ENCODE data around the gene CLEC16A.
A peak's percentile ranks its signal among the peaks of the same experiment; 100 is the strongest.

Gene CLEC16A, protein sequence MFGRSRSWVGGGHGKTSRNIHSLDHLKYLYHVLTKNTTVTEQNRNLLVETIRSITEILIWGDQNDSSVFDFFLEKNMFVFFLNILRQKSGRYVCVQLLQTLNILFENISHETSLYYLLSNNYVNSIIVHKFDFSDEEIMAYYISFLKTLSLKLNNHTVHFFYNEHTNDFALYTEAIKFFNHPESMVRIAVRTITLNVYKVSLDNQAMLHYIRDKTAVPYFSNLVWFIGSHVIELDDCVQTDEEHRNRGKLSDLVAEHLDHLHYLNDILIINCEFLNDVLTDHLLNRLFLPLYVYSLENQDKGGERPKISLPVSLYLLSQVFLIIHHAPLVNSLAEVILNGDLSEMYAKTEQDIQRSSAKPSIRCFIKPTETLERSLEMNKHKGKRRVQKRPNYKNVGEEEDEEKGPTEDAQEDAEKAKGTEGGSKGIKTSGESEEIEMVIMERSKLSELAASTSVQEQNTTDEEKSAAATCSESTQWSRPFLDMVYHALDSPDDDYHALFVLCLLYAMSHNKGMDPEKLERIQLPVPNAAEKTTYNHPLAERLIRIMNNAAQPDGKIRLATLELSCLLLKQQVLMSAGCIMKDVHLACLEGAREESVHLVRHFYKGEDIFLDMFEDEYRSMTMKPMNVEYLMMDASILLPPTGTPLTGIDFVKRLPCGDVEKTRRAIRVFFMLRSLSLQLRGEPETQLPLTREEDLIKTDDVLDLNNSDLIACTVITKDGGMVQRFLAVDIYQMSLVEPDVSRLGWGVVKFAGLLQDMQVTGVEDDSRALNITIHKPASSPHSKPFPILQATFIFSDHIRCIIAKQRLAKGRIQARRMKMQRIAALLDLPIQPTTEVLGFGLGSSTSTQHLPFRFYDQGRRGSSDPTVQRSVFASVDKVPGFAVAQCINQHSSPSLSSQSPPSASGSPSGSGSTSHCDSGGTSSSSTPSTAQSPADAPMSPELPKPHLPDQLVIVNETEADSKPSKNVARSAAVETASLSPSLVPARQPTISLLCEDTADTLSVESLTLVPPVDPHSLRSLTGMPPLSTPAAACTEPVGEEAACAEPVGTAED

GRCh38 chr16:10944249-10945064 lies at the start of gene CLEC16A:
TSS of gene CLEC16A (plus strand) at chr16:10944564. CDS start at chr16:10944718, 154 bp downstream.
- peak; percentile 68 for DNase-seq

DNA sequence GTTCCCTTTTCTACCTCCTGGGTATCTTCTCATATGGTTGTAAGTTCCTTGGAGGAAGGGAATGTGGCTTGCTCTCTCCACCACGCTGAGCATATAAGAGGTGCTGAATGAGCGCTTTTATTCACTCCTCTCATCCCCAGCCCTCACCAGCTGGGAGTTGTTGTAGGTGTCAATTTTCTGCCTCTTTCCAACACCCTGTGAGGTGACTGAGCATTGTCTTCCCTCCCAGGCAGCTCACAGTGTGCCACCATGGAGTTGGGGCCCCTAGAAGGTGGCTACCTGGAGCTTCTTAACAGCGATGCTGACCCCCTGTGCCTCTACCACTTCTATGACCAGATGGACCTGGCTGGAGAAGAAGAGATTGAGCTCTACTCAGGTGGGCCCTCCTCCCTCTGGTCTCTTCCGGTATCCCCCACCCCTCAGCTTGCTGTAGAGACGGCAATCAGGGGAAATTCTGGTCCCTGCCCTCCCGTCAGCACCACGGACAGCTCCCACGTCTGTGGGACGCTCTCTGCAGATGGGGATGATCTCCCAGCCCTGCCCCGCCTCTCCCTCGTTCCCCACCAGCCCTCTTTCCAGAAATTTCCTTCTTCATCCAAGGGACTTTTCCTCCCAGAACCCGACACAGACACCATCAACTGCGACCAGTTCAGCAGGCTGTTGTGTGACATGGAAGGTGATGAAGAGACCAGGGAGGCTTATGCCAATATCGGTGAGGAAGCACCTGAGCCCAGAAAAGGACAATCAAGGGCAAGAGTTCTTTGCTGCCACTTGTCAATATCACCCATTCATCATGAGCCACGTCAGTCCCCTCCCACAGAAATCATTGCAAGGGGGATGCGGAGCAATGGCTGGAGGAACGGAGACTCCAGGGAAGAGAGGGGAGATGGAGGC lies 49.1 kb upstream of the CLEC16A start:
- no peak for DNase-seq

DNA sequence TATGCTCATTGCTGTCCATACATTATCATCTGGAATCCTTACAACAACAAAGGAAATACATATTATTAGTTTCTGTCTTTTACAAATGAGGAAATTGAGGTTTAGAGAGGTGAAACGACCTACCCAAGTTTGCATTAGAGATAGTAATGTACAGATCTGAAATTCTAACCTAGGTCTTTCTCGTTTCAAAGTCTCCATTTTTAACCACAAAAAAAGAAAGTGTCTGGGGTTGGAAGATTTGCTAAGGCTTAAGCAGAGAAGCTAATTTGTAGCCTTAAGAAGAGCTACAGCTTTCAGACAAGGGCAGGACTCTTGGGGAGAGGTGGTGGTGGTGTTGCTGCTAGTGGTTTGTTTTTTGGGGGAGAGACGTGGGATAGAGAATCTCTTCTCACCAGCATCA lies 48.2 kb upstream of the CLEC16A start:
- DNase-seq: no peak

GRCh38 chr16:10896723-10897122 lies 47.6 kb upstream of the CLEC16A start:
- no peak for DNase-seq

DNA sequence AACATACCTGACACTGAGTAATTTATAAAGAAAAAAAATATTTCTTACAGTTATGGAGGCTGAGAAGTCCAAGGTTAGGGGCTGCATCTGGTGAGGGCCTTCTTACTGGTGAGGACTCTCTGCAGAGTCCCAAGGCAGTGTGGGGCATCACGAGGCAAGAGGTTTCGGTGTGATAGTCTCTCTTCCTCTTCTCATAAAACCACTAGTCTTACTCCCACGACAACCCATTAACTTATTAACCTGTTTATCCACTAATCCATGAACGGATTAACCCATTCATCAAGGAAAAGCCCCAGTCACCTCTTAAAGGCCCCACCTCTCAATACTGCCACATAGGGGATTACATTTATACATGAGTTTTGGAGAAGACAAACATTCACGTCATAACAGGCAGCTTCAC lies 47.2 kb upstream of the CLEC16A start:
- no peak for DNase-seq

GRCh38 chr16:10902999-10903398 lies 41.4 kb upstream of the CLEC16A start:
- DNase-seq: no peak

DNA sequence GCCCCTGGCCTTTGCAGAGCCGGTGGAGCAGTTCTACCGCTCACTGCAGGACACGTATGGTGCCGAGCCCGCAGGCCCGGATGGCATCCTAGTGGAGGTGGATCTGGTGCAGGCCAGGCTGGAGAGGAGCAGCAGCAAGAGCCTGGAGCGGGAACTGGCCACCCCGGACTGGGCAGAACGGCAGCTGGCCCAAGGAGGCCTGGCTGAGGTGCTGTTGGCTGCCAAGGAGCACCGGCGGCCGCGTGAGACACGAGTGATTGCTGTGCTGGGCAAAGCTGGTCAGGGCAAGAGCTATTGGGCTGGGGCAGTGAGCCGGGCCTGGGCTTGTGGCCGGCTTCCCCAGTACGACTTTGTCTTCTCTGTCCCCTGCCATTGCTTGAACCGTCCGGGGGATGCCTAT lies 37.9 kb upstream of the CLEC16A start:
- DNase-seq: no peak

DNA sequence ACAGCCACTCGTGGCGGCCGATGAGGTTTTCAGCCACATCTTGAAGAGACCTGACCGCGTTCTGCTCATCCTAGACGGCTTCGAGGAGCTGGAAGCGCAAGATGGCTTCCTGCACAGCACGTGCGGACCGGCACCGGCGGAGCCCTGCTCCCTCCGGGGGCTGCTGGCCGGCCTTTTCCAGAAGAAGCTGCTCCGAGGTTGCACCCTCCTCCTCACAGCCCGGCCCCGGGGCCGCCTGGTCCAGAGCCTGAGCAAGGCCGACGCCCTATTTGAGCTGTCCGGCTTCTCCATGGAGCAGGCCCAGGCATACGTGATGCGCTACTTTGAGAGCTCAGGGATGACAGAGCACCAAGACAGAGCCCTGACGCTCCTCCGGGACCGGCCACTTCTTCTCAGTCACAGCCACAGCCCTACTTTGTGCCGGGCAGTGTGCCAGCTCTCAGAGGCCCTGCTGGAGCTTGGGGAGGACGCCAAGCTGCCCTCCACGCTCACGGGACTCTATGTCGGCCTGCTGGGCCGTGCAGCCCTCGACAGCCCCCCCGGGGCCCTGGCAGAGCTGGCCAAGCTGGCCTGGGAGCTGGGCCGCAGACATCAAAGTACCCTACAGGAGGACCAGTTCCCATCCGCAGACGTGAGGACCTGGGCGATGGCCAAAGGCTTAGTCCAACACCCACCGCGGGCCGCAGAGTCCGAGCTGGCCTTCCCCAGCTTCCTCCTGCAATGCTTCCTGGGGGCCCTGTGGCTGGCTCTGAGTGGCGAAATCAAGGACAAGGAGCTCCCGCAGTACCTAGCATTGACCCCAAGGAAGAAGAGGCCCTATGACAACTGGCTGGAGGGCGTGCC lies 37.2 kb upstream of the CLEC16A start:
- no peak for DNase-seq

DNA sequence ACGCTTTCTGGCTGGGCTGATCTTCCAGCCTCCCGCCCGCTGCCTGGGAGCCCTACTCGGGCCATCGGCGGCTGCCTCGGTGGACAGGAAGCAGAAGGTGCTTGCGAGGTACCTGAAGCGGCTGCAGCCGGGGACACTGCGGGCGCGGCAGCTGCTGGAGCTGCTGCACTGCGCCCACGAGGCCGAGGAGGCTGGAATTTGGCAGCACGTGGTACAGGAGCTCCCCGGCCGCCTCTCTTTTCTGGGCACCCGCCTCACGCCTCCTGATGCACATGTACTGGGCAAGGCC lies 36.7 kb upstream of the CLEC16A start:
- no peak for DNase-seq

DNA sequence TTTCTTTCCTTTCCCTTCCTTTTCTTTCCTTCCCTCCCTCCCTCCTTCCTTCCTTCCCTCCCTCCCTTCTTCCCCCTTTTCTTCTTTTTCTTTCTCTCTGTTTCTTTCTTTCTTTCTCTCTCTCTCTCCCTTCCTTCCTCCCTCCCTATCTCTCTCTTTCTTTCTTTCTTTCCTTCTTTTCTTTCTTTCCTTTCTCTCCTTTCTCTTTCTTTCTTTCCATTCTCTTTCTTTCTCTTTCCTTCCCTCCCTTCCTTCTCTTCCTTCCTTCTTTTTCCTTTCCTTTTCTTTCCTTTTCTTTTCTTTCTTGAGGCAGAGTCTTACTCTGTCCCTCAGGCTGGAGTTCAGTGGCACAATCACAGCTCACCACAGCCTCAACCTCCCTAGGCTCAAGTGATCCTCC lies 33.1 kb upstream of the CLEC16A start:
- DNase-seq: no peak

DNA sequence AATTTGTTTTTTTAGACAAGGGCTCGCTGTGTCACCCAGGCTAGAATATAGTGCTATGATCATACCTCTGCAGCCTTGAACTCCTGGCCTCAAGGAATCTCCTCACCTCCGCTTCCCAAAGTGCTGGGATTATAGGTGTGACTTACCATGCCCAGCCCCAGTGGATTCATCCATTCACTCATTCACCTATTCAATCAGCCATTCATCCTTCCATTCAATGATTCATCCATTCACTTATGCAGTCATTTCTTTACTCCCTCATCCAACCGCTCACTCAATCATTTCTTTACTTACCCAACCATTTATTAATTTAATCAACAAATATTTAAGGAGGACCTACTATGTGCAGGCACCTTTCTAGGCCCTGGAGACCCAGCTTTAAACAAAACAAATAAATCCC lies 27.8 kb upstream of the CLEC16A start:
- no peak for DNase-seq

- peak; percentile 85 for DNase-seq
Measured at GRCh38 chr16:10918294-10919002, 25.9 kb upstream of the CLEC16A start.

DNA sequence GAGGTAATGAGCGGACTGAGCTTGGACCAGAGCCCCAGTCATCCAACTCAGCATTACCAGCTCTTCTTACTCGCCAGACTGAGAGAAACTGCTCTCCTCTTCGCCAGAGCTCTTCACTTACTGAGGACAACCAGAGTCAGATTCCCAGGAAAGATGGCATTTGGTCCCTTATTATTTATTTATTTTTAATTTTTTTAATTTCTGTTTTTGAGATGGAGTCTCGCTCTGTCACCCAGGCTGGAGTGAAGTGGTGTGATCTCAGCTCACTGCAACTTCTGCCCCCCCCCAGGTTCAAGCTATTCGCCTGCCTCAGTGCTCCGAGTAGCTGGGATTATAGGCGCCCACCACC lies 25.4 kb upstream of the CLEC16A start:
- DNase-seq: no peak

- no peak for DNase-seq
Measured at GRCh38 chr16:10920726-10921427, 23.5 kb upstream of the CLEC16A start.

GRCh38 chr16:10921536-10922327 lies 22.6 kb upstream of the CLEC16A start:
- no peak for DNase-seq

GRCh38 chr16:10922328-10923145 lies 21.8 kb upstream of the CLEC16A start:
- DNase-seq: no peak

DNA sequence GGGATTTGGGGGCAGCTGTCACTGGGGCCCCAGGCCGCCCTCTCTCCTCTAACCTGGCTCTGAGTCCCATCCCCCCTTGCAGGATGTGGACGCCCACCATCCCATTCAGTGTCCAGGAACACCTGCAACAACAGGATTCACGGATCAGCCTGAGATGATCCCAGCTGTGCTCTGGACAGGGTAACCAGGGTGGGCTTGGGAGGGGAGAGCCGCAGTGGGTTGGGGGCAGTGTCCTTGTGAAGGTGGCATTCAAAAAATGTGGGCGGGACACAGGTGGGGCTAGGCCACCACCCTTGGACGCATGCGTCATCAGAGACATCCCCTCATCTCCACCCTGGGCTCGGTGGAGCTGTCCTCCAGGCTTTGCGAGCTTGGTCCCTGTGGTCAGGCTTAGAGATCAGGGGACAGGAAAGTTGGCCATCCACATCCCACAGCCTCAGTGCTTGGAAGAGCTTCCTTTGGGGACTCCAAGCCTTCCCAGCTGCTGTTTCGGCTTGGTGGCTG lies 21.2 kb upstream of the CLEC16A start:
- no peak for DNase-seq

All from NCI-H1694 (cell line).